ENCODE data around the gene MAPKBP1. TPM values are rescaled to one million over a fixed set of nuclear protein-coding genes. Genes with fewer than 3 reads are reported as not detected.
A peak's percentile ranks its signal among the peaks of the same experiment; 100 is the strongest.

The MAPKBP1 gene
- total RNA-seq, 4 donors from 2014 or later = 18.4 to 37.6 (median 29.8) TPM

GRCh38 chr15:41801850-41802455 is 27.7 kb downstream of the MAPKBP1 start:
- DNase-seq = no peak
- Histone ChIP-seq H3K36me3 (peaks cover 0 to 34% (median 5%) of the 10 kb centered on the region in 3 donors), H3K9me3 (no peaks in the 10 kb centered on the region), H3K27me3 (no peaks in the 10 kb centered on the region), H3K4me1 (peaks cover 34 to 93% (median 65%) of the 10 kb centered on the region in 3 donors), H3K4me3 (no peak overlapping the region), H3K27ac (peak overlapping the region; percentile 41 to 88 (median 83))
- no peak for TF ChIP-seq CTCF (IDR thresholded peaks at IDR 0.05)
- no peak for TF ChIP-seq POLR2A (IDR thresholded peaks at IDR 0.05)
- WGBS, 2 donors = 34 to 65% methylated on average over 3 of the region's 3 CpGs
- intact Hi-C loops (cut with DNase I) = no loop called here

- no peaks in the 10 kb centered on the region for H3K9me3 ChIP-seq
- peaks cover 29 to 84% (median 52%) of the 10 kb centered on the region in 3 donors for H3K4me1 ChIP-seq
- peak; percentile 10 for DNase-seq
- intact Hi-C loops (cut with DNase I) = no loop called here
- TF ChIP-seq CTCF (IDR thresholded peaks at IDR 0.05) (no peak), POLR2A (IDR thresholded peaks at IDR 0.05) (no peak)
- no peak overlapping the region for H3K4me3 ChIP-seq
- peaks cover 0 to 31% (median 5%) of the 10 kb centered on the region in 3 donors for H3K36me3 ChIP-seq
- H3K27ac ChIP-seq = peak overlapping the region; percentile 81 to 88 (median 87)
- H3K27me3 ChIP-seq = no peaks in the 10 kb centered on the region
- 21 to 37% methylated on average over 2 of the region's 2 CpGs for WGBS, 2 donors
Observed at GRCh38 chr15:41804361-41804760, 30.1 kb downstream of the MAPKBP1 start.

DNA sequence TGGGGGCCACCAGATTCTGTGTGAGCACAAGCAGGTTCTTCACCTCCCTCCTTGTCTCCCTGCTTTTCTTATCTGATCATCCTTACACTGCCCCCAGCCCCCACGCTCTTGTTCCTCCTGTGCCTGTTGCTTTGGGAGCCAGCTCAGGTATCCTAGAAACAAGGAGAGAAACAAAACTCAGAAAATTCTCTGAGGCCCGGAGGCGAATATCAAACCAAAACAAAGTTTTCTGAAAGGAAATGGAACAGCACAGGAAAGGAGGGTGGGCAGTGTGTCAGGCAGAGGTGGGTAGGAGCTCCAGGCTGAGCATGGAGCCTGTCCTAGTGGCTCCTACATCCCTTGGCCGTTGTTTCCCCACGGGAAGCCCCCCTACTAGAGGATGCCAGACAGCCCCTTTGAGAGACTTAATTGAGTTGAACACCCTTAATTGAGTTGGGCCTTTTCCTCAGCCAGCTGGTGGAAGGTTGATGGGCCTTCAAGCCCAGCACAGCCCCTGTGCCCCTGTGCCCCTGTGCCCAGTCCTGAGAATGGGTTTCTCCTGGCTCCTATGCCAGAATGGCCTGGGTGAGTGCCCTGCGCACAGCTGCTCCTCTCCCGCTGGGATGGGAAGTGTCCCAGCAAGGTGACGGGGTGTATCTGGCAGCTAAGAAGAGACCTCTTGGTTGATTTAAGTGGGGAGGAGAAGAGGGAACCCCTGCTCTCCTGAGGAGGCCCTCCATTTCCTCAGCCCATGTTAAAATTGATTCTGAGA is 30.8 kb downstream of the MAPKBP1 start:
- H3K27ac ChIP-seq = peak overlapping the region; percentile 81 to 88 (median 87)
- no peak for TF ChIP-seq CTCF (IDR thresholded peaks at IDR 0.05)
- no peak for TF ChIP-seq POLR2A (IDR thresholded peaks at IDR 0.05)
- intact Hi-C loops (cut with DNase I) = no loop called here

DNA sequence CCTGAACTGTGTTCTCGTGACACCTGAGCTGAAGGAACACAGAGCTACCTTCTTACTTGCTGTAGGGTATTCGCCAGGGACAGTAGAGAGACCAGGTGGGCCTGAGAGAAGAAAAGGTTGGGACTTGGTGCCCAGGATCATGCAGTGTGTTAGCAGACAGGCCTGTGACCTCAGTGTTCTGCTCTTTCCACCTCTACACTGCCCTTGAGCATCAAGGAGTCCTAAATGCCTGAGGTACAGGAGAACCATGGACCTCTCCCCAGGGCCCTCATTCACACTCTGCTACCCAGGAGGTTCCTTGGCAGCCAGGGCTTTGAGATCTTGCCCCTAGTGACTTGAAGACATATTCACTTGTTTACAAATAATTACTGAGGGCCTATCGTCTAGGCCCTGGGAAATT is 31.4 kb downstream of the MAPKBP1 start:
- H3K4me3 ChIP-seq = no peak overlapping the region
- peak overlapping the region; percentile 81 to 88 (median 87) for H3K27ac ChIP-seq
- 45 to 57% methylated on average over 2 to 3 of the region's 3 CpGs for WGBS, 2 donors
- intact Hi-C loops (cut with DNase I) = no loop called here
- TF ChIP-seq POLR2A (IDR thresholded peaks at IDR 0.05) (no peak), CTCF (IDR thresholded peaks at IDR 0.05) (no peak)
- no peak for DNase-seq
- no peaks in the 10 kb centered on the region for H3K9me3 ChIP-seq
- no peaks in the 10 kb centered on the region for H3K27me3 ChIP-seq
- peaks cover 29 to 89% (median 57%) of the 10 kb centered on the region in 3 donors for H3K4me1 ChIP-seq
- H3K36me3 ChIP-seq = peaks cover 0 to 19% (median 2%) of the 10 kb centered on the region in 3 donors

More for the DNA sequence above, 30.8 kb downstream of the MAPKBP1 start:
- no peaks in the 10 kb centered on the region for H3K9me3 ChIP-seq
- peaks cover 0 to 24% (median 5%) of the 10 kb centered on the region in 3 donors for H3K36me3 ChIP-seq
- no peaks in the 10 kb centered on the region for H3K27me3 ChIP-seq
- no peak overlapping the region for H3K4me3 ChIP-seq
- no peak for DNase-seq
- H3K4me1 ChIP-seq = peaks cover 29 to 87% (median 57%) of the 10 kb centered on the region in 3 donors
- WGBS, 2 donors = 12 to 33% methylated on average over 4 to 5 of the region's 8 CpGs
